Activated CD4-positive, alpha-beta T cell treated with anti-CD3 and anti-CD28 coated beads for 1 hour (primary cell): Measurements from ENCODE around the gene MBD5.
"Not testable (repeated sequence)": the region's sequence is repeated elsewhere in the genome, so short reads cannot be mapped to it uniquely, and the experiment has no call there.

ENCODE experiments used
- DNase-seq: peaks from one replicate; pipeline ENCODE4 v3.0.0-alpha.2; 2020

MBD5 gene

DNA sequence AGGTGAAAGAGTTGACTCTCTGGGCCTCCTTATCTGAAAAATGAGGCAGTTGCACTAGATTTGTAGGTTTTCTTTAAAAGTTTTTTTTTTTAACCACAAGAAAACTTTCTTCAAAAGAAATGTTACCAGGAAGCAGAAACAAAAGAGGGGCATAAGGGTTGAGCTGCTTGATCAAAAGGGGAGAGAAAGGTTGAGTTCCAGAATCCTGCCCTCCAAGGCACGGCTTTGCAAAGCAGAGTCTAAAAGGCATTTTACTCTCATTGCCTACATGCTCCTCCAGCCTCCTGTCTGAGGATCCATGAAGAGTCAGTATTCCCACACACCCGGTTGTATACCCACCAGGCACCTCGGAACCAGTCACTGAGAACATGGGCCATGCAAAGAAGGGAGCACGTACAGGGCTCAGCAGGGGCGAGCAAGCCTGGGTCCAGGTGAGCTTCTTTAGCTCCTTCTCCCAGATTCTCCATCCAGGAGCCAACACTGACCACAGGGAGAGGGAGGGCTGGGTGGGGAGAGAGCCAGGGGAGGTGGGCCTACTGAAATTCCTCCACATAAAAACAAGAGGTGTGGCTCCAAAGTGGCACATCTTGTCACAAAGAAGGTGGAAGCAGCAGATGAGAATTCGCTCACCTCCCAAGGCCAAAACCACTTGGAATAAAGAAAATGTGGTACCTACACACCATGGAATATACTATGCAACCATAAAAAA lies 507.6 kb downstream of the MBD5 start:
- DNase-seq = no peak

DNA sequence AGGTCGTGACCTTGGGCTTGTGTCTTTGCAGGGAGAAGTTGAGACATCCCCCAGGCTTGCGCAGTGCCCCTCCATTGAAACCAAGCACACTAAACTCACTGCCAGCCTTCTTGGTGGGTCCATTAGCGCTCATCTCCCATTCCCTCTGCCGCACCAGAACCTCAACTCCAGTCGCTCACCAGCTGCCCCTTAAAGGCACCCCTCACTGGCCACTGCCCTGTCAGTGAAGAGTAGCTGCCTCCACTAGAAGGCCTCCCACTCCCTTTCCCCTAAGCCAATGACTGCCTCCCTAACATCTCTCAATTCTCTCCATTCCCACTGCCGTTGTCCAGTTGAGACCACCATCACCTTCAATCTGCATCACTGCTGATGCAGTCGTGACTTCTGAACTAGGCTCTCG lies 508.9 kb downstream of the MBD5 start:
- DNase-seq = no peak

- DNase-seq = no peak
These were observed 509.5 kb downstream of the MBD5 start for GRCh38 chr2:148530350-148530749.

DNA sequence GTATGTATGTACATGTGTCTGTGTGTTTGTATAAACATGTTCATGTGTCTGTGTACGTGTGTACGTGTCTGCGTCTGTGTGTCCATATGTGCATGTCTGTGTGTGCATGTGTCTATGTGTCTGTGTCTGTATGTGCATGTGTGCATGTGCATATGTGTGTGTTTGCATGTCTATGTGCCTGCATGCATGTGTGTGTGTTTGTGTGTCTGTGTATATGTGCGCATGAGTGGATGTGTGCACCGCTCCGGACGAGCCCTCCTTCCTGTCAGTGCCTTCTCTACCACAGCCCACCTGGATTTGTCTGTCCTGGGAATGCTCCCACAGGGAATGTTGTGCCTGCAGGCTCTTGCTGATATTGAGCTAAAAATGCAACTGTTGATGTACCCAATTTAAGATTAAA lies 510.3 kb downstream of the MBD5 start:
- no peak for DNase-seq

DNA sequence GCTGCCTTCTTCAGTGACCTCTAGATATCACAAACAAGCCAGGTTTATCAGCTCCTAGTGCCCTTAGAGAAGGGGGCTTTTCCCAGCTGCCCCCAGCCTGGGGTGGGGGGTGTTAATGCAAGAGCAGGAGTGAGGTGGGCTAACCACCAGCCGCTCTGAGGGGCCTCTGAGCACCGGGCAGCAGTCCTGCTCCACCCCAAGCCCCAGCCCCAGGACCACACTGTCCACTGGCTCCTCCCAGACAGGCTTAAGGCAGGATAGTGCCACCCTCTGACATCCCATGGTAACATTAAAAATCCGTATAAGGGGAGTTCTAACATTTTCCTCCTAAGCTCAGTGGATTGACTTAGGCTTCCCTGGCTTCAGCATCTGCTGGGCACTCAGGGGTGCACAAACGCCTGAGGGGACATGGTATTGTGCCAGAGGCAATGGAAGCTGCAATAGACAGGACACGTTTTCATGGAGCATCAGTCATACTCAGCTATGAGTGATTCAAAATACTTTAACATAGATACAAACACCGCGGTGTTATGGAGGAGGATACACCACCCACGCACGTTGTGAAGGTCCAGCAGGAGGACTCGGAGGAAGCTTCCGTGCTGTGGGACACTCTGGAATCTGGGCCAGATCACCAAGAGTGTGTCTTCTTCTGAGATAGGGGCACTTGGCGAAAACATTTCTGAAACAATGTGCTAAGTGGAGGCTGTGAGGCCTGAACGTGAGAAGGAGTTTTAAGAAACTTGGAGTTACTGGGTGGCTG lies 511.0 kb downstream of the MBD5 start:
- no peak for DNase-seq

DNA sequence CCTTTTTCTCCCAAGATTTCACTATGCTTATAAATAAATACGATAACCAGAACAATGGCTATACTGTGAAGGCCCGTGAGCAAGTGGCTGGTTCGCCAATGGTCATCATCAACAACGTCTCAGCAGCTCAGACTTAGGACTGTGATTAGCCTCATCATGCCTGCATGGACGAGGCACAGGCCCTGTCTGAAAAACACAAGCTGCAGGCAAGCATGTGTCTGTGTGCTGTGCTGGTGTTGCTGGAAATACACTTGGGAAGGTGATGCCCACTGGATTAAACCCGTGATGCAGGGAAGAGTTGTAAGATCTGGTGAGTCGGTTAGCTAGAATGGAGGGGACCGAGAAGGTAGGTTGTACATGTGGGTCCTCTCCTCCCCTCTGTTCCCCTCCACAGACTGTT lies 512.1 kb downstream of the MBD5 start:
- DNase-seq = no peak

- DNase-seq = no peak
These were observed 512.8 kb downstream of the MBD5 start for GRCh38 chr2:148533685-148534084.

DNA sequence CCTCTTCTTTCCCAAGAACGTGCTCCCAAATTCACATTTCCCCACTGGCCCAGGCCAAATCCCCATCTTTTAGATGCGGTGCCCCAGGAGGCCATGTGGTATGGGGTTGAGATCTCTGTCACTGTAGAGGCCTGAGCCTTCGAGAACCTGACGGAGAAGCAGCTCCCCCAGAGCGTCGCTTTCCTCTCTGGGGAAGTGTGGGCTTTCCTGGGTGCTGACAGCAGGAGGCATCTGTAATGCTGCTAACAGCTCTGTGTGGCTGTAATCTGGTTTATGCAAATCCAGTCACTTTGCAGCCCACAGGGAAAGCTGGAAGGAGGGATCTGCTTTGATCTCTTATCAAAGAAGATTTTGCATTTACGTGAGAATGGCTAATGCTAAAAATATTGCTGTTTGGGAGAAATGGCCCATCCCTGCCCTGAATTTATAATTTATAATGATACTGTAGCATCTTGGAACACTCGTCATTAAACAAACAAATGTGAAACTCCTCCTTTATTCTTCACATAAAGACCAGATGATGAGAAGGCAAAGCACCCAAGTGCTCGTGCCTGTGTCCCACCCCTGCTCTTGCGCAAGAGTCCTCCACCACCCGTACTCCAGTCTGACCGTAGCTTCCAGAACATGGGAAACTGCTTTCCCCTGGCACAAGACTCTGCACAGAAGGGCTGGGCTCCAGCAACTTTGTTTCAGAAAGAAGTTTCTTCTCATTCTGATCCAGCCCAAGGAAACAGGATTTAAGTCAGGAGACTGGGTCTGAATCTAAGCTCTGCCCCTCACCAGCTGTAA lies 513.7 kb downstream of the MBD5 start:
- no peak for DNase-seq

GRCh38 chr2:148538375-148538774 lies 517.5 kb downstream of the MBD5 start:
- DNase-seq = no peak

DNA sequence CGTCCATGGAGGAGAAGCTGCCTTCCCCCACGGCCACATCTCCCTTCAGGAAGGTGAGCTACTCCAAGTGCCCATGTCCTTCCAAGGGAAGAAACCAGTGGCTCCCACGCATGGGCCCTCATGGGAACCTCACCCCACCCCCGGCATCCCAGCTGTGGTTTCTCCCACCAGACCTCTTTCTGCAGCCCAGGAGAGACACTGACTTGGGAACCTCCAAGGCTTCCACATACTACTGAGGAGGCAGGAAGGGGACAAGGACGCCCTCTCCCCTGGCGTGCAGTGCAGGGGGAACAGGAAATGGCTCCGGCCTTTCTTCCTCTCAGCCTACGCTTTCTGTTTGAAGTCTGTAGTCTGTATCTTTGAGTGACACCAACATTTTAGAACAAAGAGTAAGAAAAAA lies 519.1 kb downstream of the MBD5 start:
- no peak for DNase-seq

- no peak for DNase-seq
These were observed 520.9 kb downstream of the MBD5 start for GRCh38 chr2:148541792-148542191.

DNA sequence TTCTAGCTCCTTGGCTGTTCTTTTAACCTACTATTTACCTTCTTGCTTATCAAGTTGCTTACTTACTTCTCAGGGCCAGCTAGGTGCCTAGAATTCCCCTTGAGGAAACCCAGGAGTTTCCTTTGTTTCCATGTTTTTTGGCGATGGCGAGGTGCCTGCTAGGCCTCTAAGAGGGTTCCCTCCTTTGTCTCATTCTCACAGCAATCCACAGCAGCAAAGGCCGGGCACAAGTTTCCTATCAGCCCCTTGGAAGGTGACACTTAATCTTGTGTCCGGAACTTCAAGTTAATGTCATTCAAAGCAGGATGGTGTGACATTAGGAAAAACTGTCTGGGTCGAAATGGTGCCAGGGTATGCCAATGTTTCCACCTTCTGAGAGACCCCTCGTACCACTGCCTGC lies 521.7 kb downstream of the MBD5 start:
- DNase-seq = no peak

DNA sequence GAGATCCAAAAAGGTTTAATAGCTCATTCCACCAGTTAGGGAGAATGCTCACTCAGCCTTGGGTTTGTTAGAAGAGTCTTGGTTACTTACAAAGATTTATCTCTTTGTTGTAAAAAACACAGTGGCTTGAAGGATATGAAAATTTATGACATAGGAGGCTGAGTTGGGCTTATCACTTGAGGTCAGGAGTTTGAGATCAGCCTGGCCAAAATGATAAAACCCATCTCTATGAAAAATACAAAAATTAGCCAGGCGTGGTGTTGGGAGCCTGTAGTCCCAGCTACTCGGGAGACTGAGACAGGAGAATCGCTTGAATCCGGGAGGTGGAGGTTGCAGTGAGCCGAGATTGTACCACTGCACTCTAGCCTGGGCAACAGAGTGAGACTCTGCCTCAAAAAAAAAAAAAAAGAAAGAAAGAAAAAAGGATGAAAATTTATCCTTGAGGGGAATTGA lies 522.2 kb downstream of the MBD5 start:
- DNase-seq = not testable (repeated sequence)

DNA sequence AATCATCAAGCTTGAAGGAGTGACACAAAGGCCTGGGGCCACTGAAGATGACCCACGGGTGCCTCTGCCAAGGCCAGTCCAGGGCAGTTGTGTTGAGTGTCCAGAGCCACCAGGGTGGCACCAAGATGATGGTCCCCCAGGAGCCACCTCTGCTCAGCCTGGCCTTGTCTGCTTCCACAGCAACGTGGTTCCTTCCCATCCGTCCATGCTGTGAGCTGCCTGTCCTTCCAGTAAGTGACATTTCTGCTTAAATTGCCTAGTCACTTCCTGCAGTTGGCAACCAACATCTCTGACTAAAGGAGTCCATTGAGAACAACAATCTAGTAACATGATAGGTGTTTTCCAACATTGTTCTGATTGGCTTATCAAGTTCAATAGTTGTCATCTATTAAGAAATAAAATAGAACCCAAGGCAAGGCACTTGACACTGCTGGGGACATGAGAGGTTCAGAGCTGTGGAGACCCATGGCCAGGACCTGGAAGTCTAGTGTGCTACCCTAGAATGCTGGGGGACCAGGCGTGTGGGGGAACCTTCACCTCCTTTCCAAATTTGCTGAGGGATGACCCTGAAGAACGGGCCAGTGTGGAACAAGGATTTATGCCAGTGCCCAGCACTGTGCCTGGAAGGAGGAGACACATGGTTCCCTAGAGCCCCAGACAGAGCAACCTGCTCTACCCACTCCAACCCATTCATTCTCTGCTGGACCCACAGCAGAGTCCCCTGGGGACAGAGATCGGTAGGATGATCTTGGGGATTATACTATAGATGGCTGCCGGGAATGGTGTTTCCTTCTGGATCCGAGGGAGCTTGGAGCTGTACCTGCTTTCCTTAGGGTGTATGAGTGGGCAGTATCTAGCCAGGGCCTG lies 524.7 kb downstream of the MBD5 start:
- no peak for DNase-seq

- DNase-seq = no peak
These were observed 525.4 kb downstream of the MBD5 start for GRCh38 chr2:148546270-148546669.

GRCh38 chr2:148548716-148549400 lies 528.0 kb downstream of the MBD5 start:
- no peak for DNase-seq

GRCh38 chr2:148552675-148553331 lies 531.9 kb downstream of the MBD5 start:
- no peak for DNase-seq

- no peak for DNase-seq
These were observed 532.5 kb downstream of the MBD5 start for GRCh38 chr2:148553332-148553887.

DNA sequence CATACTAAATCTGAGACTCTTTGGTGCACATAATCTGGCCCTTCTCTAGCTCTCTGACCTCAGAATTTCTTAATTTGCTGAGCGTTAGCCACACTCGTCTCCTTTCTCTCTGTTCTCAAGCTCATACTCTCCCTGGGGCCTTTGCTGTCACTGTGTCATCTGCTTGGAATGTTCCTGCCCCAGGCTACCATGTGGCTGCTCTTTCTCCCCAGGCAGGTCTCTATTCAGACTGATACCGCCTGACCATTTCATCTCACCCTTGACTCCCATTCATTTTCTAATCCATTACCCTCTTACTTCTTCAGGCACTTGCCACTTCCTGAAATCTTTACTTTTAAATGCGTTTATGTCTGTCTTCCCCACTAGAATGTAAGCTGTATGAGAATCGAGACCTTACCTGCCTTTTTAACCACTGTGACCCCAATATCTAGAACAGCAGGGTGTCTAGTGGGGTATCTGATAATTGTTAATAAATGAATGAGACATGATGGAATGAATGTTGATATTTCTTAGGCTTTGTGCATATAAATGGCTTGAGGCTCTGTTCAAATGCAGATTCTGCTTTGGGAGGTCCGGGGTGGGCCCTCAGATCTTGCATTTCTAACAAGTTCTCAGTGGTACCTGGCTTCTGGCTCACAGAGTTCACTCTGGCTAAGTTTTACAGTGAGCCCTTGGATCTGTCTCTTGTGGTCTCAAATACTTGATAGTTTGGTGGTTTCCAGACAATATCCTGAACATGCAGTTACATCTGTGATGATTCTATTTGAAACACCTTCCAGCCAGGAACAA lies 533.8 kb downstream of the MBD5 start:
- DNase-seq = no peak

GRCh38 chr2:148555622-148556294 lies 534.9 kb downstream of the MBD5 start:
- DNase-seq = no peak
